Neuronal stem cell (in vitro differentiated cells): Measurements from ENCODE around the gene CNTFR.

ENCODE experiments used
- DNase-seq: peaks from one replicate; pipeline ENCODE4 v3.0.0-alpha.2; 2013; ENCODE audit warnings: low spot score
- H2AFZ ChIP-seq: one replicate; pipeline ENCODE4 v1.6.1; 2013; ENCODE audit warnings: mild to moderate bottlenecking, low read length, inconsistent platforms
- H2AK5ac ChIP-seq: 2 replicates; pipeline ENCODE4 v1.6.1; 2013; ENCODE audit warnings: low read depth, mild to moderate bottlenecking, inconsistent platforms, low read length, moderate library complexity, mixed read lengths
- H2BK120ac ChIP-seq: 2 replicates; pipeline ENCODE4 v1.6.1; 2013; ENCODE audit warnings: low read depth, mild to moderate bottlenecking, inconsistent platforms, low read length, moderate library complexity, mixed read lengths
- H2BK12ac ChIP-seq: one replicate; pipeline ENCODE4 v1.6.1; 2013; ENCODE audit warnings: low read length, inconsistent platforms
- H2BK15ac ChIP-seq: 2 replicates; pipeline ENCODE4 v1.6.1; 2013; ENCODE audit warnings: mild to moderate bottlenecking, low read length, inconsistent platforms, mixed read lengths
- H2BK5ac ChIP-seq: one replicate; pipeline ENCODE4 v1.6.1; 2013; ENCODE audit warnings: inconsistent platforms, mild to moderate bottlenecking, low read length, moderate library complexity
- H3K14ac ChIP-seq: one replicate; pipeline ENCODE4 v1.6.1; 2013; ENCODE audit warnings: low read length, inconsistent platforms
- H3K18ac ChIP-seq: 2 replicates; pipeline ENCODE4 v1.6.1; 2013; ENCODE audit warnings: low read length, inconsistent platforms
- H3K23ac ChIP-seq: 2 replicates; pipeline ENCODE4 v1.6.1; 2013; ENCODE audit warnings: low read depth, mild to moderate bottlenecking, mixed read lengths, low read length, inconsistent platforms; ENCODE audit not compliant: poor library complexity
- H3K27ac ChIP-seq: replicated peaks from 3 replicates; pipeline ENCODE4 v1.5.1; 2013; ENCODE audit warnings: low read length, inconsistent platforms
- H3K27me3 ChIP-seq, 3 experiments: 2 replicates each; pipeline ENCODE4 v1.6.1; 2013; ENCODE audit warnings: low read length in 3 of 3, mild to moderate bottlenecking in 2 of 3, inconsistent platforms in 1 of 3, low read depth in 1 of 3, mixed read lengths in 1 of 3, moderate library complexity in 1 of 3; ENCODE audit not compliant: control insufficient read depth in 3 of 3, insufficient read depth in 3 of 3
- H3K36me3 ChIP-seq, 2 donors: replicated peaks in 1 of 2; 2 replicates each; pipeline ENCODE4 v1.6.1; 2013; ENCODE audit warnings: low read length in 2 of 2; ENCODE audit not compliant: control insufficient read depth in 2 of 2, insufficient read depth in 2 of 2
- H3K4ac ChIP-seq: 2 replicates; pipeline ENCODE4 v1.6.1; 2013; ENCODE audit warnings: inconsistent platforms, mild to moderate bottlenecking, low read length, moderate library complexity
- H3K4me1 ChIP-seq, 2 donors: 1 replicate in 1 of 2; 2 replicates in 1 of 2; pipeline ENCODE4 v1.6.1; 2013; ENCODE audit warnings: low read length in 2 of 2, low read depth in 1 of 2; ENCODE audit not compliant: control insufficient read depth in 2 of 2, insufficient read depth in 1 of 2
- H3K4me2 ChIP-seq: one replicate; pipeline ENCODE4 v1.6.1; 2013; ENCODE audit warnings: mild to moderate bottlenecking, low read length, inconsistent platforms; ENCODE audit not compliant: insufficient read depth, poor library complexity, severe bottlenecking
- H3K4me3 ChIP-seq, 2 donors: 2 replicates each; pipeline ENCODE4 v1.5.1; 2013; ENCODE audit warnings: low read length in 2 of 2, mild to moderate bottlenecking in 2 of 2, inconsistent platforms in 1 of 2, moderate library complexity in 1 of 2
- H3K79me1 ChIP-seq: one replicate; pipeline ENCODE4 v1.6.1; 2013; ENCODE audit warnings: low read depth, mild to moderate bottlenecking, inconsistent platforms, low read length, moderate library complexity
- H3K9ac ChIP-seq: one replicate; pipeline ENCODE4 v1.6.1; 2013; ENCODE audit warnings: mild to moderate bottlenecking, low read depth, low read length, inconsistent platforms; ENCODE audit not compliant: poor library complexity
- H3K9me3 ChIP-seq, 2 donors: replicated peaks in 1 of 2; 2 replicates each; pipeline versions ENCODE3 to v1.6.1; 2013; ENCODE audit warnings: low read length in 2 of 2, mild to moderate bottlenecking in 2 of 2, inconsistent platforms in 1 of 2, low read depth in 1 of 2, mixed read lengths in 1 of 2, moderate library complexity in 1 of 2; ENCODE audit not compliant: control insufficient read depth in 2 of 2, insufficient read depth in 1 of 2
- H4K8ac ChIP-seq: one replicate; pipeline ENCODE4 v1.6.1; 2013; ENCODE audit warnings: low read depth, mild to moderate bottlenecking, inconsistent platforms, low read length, moderate library complexity
- H4K91ac ChIP-seq: one replicate; pipeline ENCODE4 v1.6.1; 2013; ENCODE audit warnings: low read length, low read depth, mild to moderate bottlenecking, inconsistent platforms; ENCODE audit not compliant: poor library complexity
- WGBS, 2 donors: extraction: QIAGEN DNeasy Blood & Tissue Kit; methylation state at CpG; one replicate each; pipeline ENCODE4 v1.1.7; 2013; ENCODE audit warnings: missing lambda C conversion rate in 2 of 2, mixed read lengths in 1 of 2; ENCODE audit not compliant: insufficient read length in 2 of 2, insufficient replicate concordance in 1 of 2; ENCODE audit errors: extremely low coverage in 2 of 2; 5-methylcytosine and 5-hydroxymethylcytosine counted together

Gene CNTFR

DNA sequence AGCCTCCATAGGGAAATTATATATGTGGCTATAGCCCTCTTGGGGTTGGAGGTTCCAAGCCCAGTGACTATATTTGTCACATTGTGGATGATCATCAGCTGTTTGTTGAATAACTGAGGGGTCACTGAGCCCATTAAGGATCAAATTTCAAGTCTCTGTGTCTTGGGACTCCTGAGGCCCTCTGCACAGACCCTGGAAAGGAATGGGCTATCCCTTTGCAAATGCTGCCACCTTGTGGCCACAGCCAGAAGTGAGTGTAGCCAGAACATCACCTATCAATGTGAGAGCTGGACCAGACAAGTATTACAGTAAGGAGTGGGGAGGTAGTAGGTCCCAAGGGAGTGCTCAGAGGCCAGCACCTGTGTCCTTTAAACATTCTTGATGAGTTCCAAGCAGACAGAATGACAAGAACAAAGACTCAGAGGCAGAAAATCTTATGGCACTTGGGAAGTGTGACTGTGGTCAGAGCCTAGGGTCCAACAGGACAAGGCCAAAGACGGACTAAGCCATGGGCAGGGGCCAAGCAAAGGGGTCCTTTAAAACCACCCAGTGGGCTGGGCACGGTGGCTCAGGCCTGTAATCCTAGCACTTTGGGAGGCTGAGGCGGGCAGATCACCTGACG lies 14.2 kb upstream of the CNTFR start:
- Histone ChIP-seq H3K9me3 (no peaks in the 10 kb centered on the region), H3K18ac (no peak overlapping the region), H3K36me3 (no peaks in the 10 kb centered on the region), H3K4me1 (peaks cover 4 to 15% of the 10 kb centered on the region in 2 donors), H2BK15ac (no peak overlapping the region), H2AFZ (no peak overlapping the region), H3K4me3 (no peak overlapping the region), H2BK120ac (no peak overlapping the region), H3K27ac (no peak overlapping the region), H2BK5ac (no peak overlapping the region), H3K4ac (no peak overlapping the region), H2AK5ac (no peak overlapping the region), H3K4me2 (no peak overlapping the region), H3K79me1 (no peaks in the 10 kb centered on the region), H3K14ac (no peak overlapping the region), H2BK12ac (no peak overlapping the region), H4K8ac (no peak overlapping the region), H3K9ac (no peak overlapping the region), H4K91ac (no peak overlapping the region), H3K23ac (no peak overlapping the region), H3K27me3 (peaks cover 0 to 8% (median 0%) of the 10 kb centered on the region in 3 experiments)
- DNase-seq, result peak; percentile 86
- no CpG with 5 or more reads among the region's 4 CpGs for WGBS, 2 donors

DNA sequence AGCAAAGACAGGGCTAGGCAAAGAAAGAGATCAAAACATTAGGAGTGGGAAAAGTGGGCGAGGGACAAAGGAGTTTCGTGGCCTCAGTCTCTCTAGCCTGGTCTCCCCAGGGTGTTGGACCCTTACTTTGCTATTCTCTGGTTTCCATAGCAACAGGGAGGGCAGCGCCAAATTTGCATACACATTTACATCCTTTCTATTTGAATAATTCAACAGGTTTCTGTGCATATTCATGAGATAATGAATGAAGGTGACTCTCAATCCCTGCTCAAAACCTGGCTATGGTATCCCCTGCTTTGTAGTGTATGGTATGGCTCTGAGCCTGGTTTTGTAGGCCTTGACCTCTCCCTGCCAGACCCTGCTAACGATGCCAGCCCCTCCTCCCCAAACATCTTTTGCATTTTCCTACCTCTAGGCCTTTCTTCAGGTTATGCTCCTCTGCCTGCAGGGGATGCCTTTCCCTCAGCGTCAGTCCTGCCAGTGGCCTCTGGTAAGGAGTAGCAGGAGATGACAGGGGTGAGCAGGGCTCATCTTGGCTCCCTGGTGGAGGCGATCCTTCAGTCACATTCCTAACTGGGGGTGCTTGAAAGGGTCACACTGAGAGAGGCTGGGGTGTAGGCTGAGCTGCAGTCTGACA lies 12.5 kb upstream of the CNTFR start:
- Histone ChIP-seq H2BK12ac (no peak overlapping the region), H3K27me3 (peaks cover 0 to 8% (median 0%) of the 10 kb centered on the region in 3 experiments), H4K91ac (no peak overlapping the region), H3K79me1 (no peaks in the 10 kb centered on the region), H3K23ac (no peak overlapping the region), H2AFZ (no peak overlapping the region), H2BK120ac (no peak overlapping the region), H3K14ac (no peak overlapping the region), H3K36me3 (no peaks in the 10 kb centered on the region), H2BK15ac (no peak overlapping the region), H4K8ac (no peak overlapping the region), H3K18ac (peak overlapping the region; percentile 6), H2BK5ac (no peak overlapping the region), H3K4me2 (no peak overlapping the region), H2AK5ac (no peak overlapping the region), H3K27ac (no peak overlapping the region), H3K9ac (no peak overlapping the region), H3K4me3 (no peak overlapping the region), H3K4me1 (peaks cover 2 to 15% of the 10 kb centered on the region in 2 donors), H3K9me3 (no peaks in the 10 kb centered on the region), H3K4ac (no peak overlapping the region)
- DNase-seq, result no peak
- no CpG with 5 or more reads among the region's 6 CpGs for WGBS, 2 donors

DNA sequence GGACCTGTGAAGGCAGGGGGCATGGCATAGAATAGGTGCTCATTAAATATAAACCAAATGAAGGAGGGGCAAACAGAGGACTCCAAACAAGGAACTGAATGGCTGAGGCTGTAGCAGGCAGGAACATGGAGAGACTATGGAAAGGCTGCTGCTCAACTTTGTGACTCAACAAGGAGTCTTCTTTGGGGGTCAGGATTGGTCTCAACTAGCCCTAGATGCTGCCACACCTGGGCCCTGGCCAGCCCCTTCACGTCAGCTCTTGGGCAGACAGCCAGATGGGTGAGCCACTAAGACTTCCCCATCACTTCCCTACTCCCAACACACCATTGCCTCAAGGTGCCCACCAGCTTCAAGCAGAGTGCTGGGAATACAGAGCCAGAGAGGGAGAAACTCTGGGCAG lies 11.4 kb upstream of the CNTFR start:
- Histone ChIP-seq H3K14ac (no peak overlapping the region), H3K9me3 (no peaks in the 10 kb centered on the region), H3K79me1 (no peaks in the 10 kb centered on the region), H4K91ac (no peak overlapping the region), H2BK5ac (no peak overlapping the region), H3K4me2 (no peak overlapping the region), H3K18ac (peak overlapping the region; percentile 25), H2AFZ (no peak overlapping the region), H3K4me1 (peaks cover 2 to 15% of the 10 kb centered on the region in 2 donors), H3K36me3 (no peaks in the 10 kb centered on the region), H4K8ac (no peak overlapping the region), H3K4ac (no peak overlapping the region), H2AK5ac (no peak overlapping the region), H3K23ac (no peak overlapping the region), H2BK12ac (no peak overlapping the region), H2BK120ac (no peak overlapping the region), H3K4me3 (no peak overlapping the region), H3K27ac (no peak overlapping the region), H3K27me3 (peaks cover 0 to 11% (median 0%) of the 10 kb centered on the region in 3 experiments), H3K9ac (no peak overlapping the region), H2BK15ac (no peak overlapping the region)
- no peak for DNase-seq
- no CpG with 5 or more reads among the region's 1 CpG for WGBS, 2 donors

DNA sequence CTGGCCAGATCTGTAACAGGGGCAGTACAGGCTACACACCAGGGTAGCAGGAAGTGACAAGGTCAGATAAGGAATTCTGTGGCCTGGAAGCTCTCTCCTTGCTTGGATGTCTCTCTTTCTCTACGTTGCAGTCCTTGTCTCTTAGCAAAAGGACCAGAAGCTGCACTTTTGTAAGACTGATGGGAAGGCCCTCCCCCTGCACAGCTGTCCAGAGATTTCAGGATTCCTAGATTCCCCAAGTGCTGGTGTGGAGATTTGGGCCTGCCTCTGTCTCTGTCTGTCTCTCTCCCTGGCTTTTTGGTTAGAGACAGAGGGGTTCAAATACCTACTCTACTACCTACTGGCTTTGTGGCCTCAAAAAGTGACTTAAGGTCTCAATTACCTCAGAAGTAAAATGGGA lies 10.0 kb upstream of the CNTFR start:
- Histone ChIP-seq H3K14ac (no peak overlapping the region), H3K9ac (no peak overlapping the region), H4K8ac (no peak overlapping the region), H3K36me3 (no peaks in the 10 kb centered on the region), H2AK5ac (no peak overlapping the region), H3K9me3 (no peaks in the 10 kb centered on the region), H3K4me3 (no peak overlapping the region), H3K4me2 (no peak overlapping the region), H3K27me3 (peaks cover 0 to 10% (median 0%) of the 10 kb centered on the region in 3 experiments), H2BK15ac (no peak overlapping the region), H3K79me1 (no peaks in the 10 kb centered on the region), H3K23ac (no peak overlapping the region), H3K18ac (no peak overlapping the region), H2BK12ac (no peak overlapping the region), H3K4me1 (peaks cover 2 to 15% of the 10 kb centered on the region in 2 donors), H2BK5ac (no peak overlapping the region), H4K91ac (no peak overlapping the region), H2BK120ac (no peak overlapping the region), H3K27ac (no peak overlapping the region), H3K4ac (no peak overlapping the region), H2AFZ (no peak overlapping the region)
- DNase-seq, result no peak
- WGBS, 2 donors, result no CpG with 5 or more reads among the region's 1 CpG
